ENCODE results near the gene RPL7A. TPM values are rescaled to one million over a fixed set of nuclear protein-coding genes. Genes with fewer than 3 reads are reported as not detected.

Gene RPL7A
- total RNA-seq, 1 experiment from 2014 or later: 904 TPM

DNA sequence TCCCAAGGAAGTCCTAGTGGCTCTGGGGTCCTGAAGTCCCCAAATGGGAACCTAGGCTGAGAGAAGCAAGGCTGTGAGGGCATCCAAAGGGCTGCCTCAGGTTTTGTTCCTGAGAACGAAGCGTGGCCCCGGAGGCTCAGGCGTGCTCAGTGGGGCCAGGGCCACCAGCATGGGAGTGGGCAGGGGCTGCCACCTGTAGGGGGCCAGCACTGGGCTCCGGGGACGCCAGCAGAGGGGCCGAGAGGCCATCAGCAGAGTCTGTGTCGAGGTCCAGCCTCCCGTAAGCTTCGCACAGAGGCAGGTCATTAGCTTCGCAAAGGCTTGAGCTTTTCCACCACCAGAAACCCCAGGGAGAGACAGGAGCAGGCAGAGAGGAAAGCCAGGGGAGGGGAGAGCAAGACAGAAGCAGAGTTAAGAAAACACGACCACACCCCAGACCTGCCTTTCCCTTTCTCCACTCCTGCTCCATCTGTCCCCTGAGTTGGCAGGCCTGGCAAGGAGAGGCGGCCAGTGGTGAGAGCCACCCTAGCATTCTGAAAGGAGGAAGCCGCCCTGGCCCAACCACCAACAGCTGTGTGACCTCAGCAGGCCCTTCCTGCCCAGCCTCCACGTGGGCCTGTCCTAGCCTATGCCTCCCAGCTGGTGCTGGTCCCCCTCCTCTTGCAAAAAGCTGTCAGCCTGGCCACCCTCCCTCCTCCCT, 6.5 kb upstream of the RPL7A start:
- H3K36me3 Mint-ChIP-seq (ENCODE audit: insufficient read depth, unreplicated experiment): peaks cover 16% of the 10 kb centered on the region
- H3K27ac Mint-ChIP-seq (ENCODE audit: unreplicated experiment): no peak overlapping the region
- no peak overlapping the region for H3K4me3 Mint-ChIP-seq (ENCODE audit: low read depth, unreplicated experiment)
- no TSS peak for BruUV-seq (replicated peaks)
- TF ChIP-seq, protein P1, sequence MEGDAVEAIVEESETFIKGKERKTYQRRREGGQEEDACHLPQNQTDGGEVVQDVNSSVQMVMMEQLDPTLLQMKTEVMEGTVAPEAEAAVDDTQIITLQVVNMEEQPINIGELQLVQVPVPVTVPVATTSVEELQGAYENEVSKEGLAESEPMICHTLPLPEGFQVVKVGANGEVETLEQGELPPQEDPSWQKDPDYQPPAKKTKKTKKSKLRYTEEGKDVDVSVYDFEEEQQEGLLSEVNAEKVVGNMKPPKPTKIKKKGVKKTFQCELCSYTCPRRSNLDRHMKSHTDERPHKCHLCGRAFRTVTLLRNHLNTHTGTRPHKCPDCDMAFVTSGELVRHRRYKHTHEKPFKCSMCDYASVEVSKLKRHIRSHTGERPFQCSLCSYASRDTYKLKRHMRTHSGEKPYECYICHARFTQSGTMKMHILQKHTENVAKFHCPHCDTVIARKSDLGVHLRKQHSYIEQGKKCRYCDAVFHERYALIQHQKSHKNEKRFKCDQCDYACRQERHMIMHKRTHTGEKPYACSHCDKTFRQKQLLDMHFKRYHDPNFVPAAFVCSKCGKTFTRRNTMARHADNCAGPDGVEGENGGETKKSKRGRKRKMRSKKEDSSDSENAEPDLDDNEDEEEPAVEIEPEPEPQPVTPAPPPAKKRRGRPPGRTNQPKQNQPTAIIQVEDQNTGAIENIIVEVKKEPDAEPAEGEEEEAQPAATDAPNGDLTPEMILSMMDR (IDR thresholded peaks at IDR 0.05; ENCODE audit: unreplicated experiment): no peak
- CTCF ChIA-PET: no interaction called here
- DNase-seq: no peak
- no peaks in the 10 kb centered on the region for H3K27me3 Mint-ChIP-seq (ENCODE audit: unreplicated experiment)
- H3K4me1 Mint-ChIP-seq (ENCODE audit: low read depth, unreplicated experiment): no peaks in the 10 kb centered on the region
- intact Hi-C loops (cut with micrococcal nuclease; ENCODE audit: unreplicated experiment): loop anchor here (10.0 kb wide), 1 partner anchor 63 kb away; no protein-coding TSS in a partner anchor
- H3K9me3 Mint-ChIP-seq (ENCODE audit: low read depth, unreplicated experiment): no peaks in the 10 kb centered on the region

DNA sequence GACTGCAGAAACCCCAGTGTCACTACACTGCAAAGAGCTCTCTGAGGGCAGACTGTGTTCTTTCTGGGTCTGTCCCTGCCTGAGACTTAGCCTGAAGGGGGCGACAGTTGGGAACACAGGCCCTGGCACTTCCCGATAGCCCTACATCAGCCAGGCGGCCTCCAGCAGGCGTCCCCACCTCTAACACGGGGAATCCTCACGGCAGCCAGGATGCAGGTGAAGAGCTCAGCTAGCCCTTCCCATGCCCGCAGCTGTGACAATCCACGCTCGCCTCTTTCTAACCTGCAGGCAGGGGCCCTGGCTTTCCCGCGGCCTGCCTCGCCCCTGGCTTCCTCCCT, 6.0 kb upstream of the RPL7A start:
- peaks cover 18% of the 10 kb centered on the region for H3K36me3 Mint-ChIP-seq (ENCODE audit: insufficient read depth, unreplicated experiment)
- H3K27ac Mint-ChIP-seq (ENCODE audit: unreplicated experiment): no peak overlapping the region

DNA sequence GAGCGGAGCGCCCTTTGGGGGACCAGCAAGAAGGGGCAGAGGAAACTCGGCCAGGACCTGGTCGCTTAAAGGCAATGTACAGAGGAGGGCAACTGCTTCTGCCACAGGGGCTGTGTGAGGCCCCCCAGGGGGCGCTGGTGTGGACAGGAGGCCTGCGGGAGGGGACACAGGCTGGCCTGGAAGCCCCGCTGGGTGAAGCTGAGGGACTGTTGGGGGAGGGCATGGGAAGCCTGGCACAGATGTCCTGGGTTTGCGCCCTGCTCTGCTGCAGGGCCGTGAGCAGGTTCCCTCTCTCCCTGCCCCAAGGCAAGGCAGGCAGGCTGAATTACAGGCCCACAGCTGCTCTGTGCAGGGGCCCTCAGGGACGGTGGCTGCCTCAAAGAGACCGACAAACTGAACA, 5.4 kb upstream of the RPL7A start:
- peak; percentile 22 for DNase-seq
- Mint-ChIP-seq H3K4me3 (ENCODE audit: low read depth, unreplicated experiment) (no peak overlapping the region), H3K27me3 (ENCODE audit: unreplicated experiment) (no peaks in the 10 kb centered on the region), H3K36me3 (ENCODE audit: insufficient read depth, unreplicated experiment) (peaks cover 23% of the 10 kb centered on the region), H3K4me1 (ENCODE audit: low read depth, unreplicated experiment) (no peaks in the 10 kb centered on the region), H3K9me3 (ENCODE audit: low read depth, unreplicated experiment) (no peaks in the 10 kb centered on the region), H3K27ac (ENCODE audit: unreplicated experiment) (no peak overlapping the region)
- intact Hi-C loops (cut with micrococcal nuclease; ENCODE audit: unreplicated experiment): loop anchor here (10.0 kb wide), 1 partner anchor 62 kb away; no protein-coding TSS in a partner anchor
- TF ChIP-seq, protein P1 (IDR thresholded peaks at IDR 0.05; ENCODE audit: unreplicated experiment): peak; percentile 22
- CTCF ChIA-PET: no interaction called here
- BruUV-seq (replicated peaks): no TSS peak

More for the DNA sequence above, 6.0 kb upstream of the RPL7A start:
- Mint-ChIP-seq H3K4me3 (ENCODE audit: low read depth, unreplicated experiment) (no peak overlapping the region), H3K27me3 (ENCODE audit: unreplicated experiment) (no peaks in the 10 kb centered on the region), H3K9me3 (ENCODE audit: low read depth, unreplicated experiment) (no peaks in the 10 kb centered on the region), H3K4me1 (ENCODE audit: low read depth, unreplicated experiment) (no peaks in the 10 kb centered on the region)
- intact Hi-C loops (cut with micrococcal nuclease; ENCODE audit: unreplicated experiment): loop anchor here (10.0 kb wide), 1 partner anchor 63 kb away; no protein-coding TSS in a partner anchor
- CTCF ChIA-PET: no interaction called here
- DNase-seq: no peak
- no TSS peak for BruUV-seq (replicated peaks)
- TF ChIP-seq, protein P1 (IDR thresholded peaks at IDR 0.05; ENCODE audit: unreplicated experiment): no peak

DNA sequence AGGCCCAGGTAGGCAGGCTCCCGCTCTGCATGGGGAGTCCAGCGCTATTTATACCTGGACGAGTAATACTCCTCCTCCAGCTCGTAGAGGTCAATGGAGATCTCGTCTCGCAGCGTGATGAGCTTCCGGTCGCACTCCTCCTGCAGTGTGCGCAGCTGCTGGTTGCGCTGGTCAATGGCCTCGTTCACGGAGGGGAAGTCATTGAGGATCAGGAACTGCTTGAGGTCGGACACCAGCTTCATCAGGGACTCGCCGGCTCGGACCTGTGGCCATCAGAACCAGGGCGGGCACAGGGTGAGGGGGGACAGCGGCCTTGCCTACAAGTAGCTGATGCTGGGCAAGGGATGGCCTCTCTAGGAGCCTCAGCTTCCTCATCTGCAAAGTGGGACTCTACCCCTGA, 3.9 kb upstream of the RPL7A start:
- Mint-ChIP-seq H3K9me3 (ENCODE audit: low read depth, unreplicated experiment) (no peaks in the 10 kb centered on the region), H3K36me3 (ENCODE audit: insufficient read depth, unreplicated experiment) (peaks cover 34% of the 10 kb centered on the region), H3K4me1 (ENCODE audit: low read depth, unreplicated experiment) (no peaks in the 10 kb centered on the region), H3K4me3 (ENCODE audit: low read depth, unreplicated experiment) (no peak overlapping the region), H3K27me3 (ENCODE audit: unreplicated experiment) (no peaks in the 10 kb centered on the region), H3K27ac (ENCODE audit: unreplicated experiment) (no peak overlapping the region)
- no peak for DNase-seq
- intact Hi-C loops (cut with micrococcal nuclease; ENCODE audit: unreplicated experiment): loop anchor here (10.0 kb wide), 1 partner anchor 61 kb away; no protein-coding TSS in a partner anchor
- TF ChIP-seq, protein P1 (IDR thresholded peaks at IDR 0.05; ENCODE audit: unreplicated experiment): no peak
- BruUV-seq (replicated peaks): no TSS peak
- CTCF ChIA-PET: no interaction called here

All from Calu3 (cell line).